ENCODE data around the gene ITGB5.

- TF ChIP-seq CTCF (conservative IDR thresholded peaks at IDR 0.05 in 1 of 2, IDR thresholded peaks at IDR 0.05 in 1 of 2; ENCODE audit: extremely low read depth in 1 of 2, insufficient read depth in 1 of 2, low read depth in 1 of 2, low read length in 2 of 2) (no peak), EZH2 (IDR thresholded peaks at IDR 0.05; ENCODE audit: borderline replicate concordance, low read length) (no peak)
Observed at GRCh38 chr3:124799676-124800075, 87.5 kb downstream of the ITGB5 start.
